Keratinocyte (primary cell): ENCODE measurements around the gene RTCA.

Experiments used
- EZH2 ChIP-seq: IDR thresholded peaks from one replicate; pipeline ENCODE4 v1.6.1; 2012; ENCODE audit warnings: inconsistent platforms, mild to moderate bottlenecking, low read length, moderate library complexity
- TF ChIP-seq, protein P1 (sequence below), 3 experiments: IDR thresholded peaks in 1 of 3; conservative IDR thresholded peaks in 1 of 3; optimal IDR thresholded peaks in 1 of 3; 2 replicates in 2 of 3; 3 replicates in 1 of 3; pipeline versions ENCODE3 to v1.5.1; 2011; ENCODE audit warnings: low read length in 3 of 3, mild to moderate bottlenecking in 3 of 3, moderate library complexity in 2 of 3, control low read depth in 1 of 3, inconsistent platforms in 1 of 3; ENCODE audit not compliant: insufficient read depth in 2 of 3; ENCODE audit errors: extremely low read depth in 1 of 3

GRCh38 chr1:100250807-100251206, 15.2 kb upstream of the RTCA start:
- TF ChIP-seq EZH2: no peak
- TF ChIP-seq, protein P1, sequence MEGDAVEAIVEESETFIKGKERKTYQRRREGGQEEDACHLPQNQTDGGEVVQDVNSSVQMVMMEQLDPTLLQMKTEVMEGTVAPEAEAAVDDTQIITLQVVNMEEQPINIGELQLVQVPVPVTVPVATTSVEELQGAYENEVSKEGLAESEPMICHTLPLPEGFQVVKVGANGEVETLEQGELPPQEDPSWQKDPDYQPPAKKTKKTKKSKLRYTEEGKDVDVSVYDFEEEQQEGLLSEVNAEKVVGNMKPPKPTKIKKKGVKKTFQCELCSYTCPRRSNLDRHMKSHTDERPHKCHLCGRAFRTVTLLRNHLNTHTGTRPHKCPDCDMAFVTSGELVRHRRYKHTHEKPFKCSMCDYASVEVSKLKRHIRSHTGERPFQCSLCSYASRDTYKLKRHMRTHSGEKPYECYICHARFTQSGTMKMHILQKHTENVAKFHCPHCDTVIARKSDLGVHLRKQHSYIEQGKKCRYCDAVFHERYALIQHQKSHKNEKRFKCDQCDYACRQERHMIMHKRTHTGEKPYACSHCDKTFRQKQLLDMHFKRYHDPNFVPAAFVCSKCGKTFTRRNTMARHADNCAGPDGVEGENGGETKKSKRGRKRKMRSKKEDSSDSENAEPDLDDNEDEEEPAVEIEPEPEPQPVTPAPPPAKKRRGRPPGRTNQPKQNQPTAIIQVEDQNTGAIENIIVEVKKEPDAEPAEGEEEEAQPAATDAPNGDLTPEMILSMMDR (optimal IDR thresholded peaks at IDR 0.05 in 1 of 3, IDR thresholded peaks at IDR 0.05 in 1 of 3, conservative IDR thresholded peaks at IDR 0.05 in 1 of 3; ENCODE audit: extremely low read depth in 1 of 3, insufficient read depth in 2 of 3, low read length in 3 of 3): no peak
